ELF-1 (cell line): ENCODE data around the gene MPPED2.

Source experiments
- DNase-seq: peaks from one replicate; pipeline ENCODE4 v3.0.0-alpha.2; 2016; ENCODE audit warnings: low read depth, low spot score

MPPED2 gene

GRCh38 chr11:30454111-30454510 is 132.0 kb downstream of the MPPED2 start:
- DNase-seq: no peak

DNA sequence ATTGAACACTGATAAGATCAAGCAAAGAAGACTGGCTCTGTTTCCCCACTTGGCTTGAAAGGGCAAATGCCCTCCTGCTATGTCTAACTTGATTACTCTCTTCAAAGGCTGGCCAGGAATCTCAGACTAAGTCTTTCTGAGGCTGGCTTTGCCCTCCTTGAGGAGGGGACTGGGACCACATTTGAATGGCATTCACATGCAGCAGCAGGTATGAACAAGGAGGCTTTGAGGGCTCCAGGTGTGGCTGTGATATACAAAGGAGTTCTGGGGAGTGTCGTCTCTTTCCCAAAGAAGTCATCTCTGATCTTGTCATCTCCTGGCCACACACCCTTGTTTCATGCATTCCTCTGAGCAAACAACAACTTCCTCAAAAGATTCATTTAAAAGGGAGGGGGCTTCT is 132.4 kb downstream of the MPPED2 start:
- peak; percentile 5 for DNase-seq

- DNase-seq: no peak
Observed at GRCh38 chr11:30452842-30453241, 133.3 kb downstream of the MPPED2 start.

GRCh38 chr11:30452114-30452513 is 134.0 kb downstream of the MPPED2 start:
- DNase-seq: peak; percentile 14

- no peak for DNase-seq
Observed at GRCh38 chr11:30451626-30452025, 134.5 kb downstream of the MPPED2 start.

DNA sequence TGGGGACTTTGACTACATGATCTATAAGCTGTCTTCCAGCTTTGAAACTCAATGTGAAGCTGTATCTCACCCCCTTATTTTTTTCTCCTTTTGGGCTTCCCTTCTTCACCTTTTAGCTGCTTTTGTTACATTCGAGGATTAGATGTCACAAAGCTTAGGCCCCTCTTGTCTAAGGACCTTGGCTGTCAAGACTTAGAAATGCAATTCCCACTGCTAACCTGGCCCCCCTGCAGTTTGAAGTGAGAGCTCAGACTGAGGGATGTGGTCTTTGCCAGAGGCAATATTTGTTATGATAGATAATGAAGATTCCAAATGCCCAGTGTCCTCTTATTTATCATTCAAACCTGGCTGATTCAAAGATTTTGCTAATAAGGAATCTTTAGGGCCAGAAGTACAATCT is 135.0 kb downstream of the MPPED2 start:
- peak; percentile 6 for DNase-seq

DNA sequence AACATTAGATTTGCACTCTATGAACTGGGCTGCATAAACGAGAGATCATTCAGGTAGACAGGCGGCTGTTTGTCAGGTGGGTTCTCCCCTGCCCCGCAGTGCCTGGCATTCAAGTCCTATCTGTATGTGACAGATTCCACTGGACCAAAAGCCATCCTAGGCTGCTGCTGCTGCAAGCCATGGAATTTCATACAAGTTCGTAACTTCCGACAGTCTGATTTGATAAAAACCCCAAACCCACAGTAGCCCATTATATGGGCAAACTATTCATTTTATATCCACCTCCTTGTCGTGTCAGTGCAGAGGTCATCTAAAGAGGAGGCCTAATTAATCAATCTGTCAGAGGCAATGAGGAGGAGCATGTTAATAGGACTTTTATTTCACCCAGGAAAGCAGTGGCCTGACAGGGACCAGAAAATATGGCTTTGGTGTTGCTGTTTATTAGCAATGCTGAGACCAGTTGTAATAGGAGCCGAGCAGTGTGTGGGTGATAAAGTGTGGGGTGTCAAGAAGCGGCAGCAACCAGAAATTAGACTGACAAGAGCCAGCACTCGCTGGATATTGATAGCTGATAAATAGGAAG is 139.0 kb downstream of the MPPED2 start:
- DNase-seq: no peak

GRCh38 chr11:30446520-30446919 is 139.6 kb downstream of the MPPED2 start:
- no peak for DNase-seq

DNA sequence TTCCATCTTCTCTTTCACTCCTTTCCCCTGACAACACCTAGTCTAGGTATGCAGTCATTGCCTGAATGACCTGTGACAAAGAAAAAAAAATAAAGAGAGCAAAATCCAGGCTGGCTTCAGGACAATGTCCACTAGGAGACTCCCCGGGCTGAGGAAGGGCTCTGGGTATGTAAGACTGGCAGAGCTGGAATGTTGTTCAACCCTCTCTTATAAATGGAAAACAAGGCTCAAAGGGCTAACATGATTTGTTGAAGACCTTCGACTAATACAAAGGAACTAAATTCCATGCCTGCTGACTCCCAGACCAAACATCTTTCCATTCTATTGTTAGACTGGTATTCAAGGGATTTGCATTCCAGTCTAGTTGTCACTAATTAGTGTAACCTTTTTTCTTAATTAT is 141.1 kb downstream of the MPPED2 start:
- DNase-seq: peak; percentile 33

DNA sequence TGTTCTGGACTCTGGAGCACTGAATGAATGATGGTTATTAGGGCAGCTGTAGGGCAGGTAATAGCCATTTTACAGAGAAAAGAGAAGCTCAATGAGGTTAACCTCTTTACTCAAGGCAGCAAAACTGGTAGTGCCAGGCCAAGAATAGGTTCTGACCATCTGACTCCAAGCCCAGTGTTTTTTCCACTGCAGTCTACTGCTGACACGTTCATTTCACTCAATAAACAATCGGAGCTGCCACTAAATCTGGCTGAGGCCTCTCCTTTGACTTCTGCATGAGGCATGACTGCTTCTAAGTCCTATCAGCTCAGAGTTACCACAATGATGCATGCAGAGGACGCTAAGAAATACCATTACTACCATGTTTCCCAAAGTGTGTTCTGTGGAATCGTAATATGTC is 145.6 kb downstream of the MPPED2 start:
- no peak for DNase-seq

GRCh38 chr11:30436801-30437200 is 149.4 kb downstream of the MPPED2 start:
- no peak for DNase-seq

- no peak for DNase-seq
Observed at GRCh38 chr11:30435488-30435887, 150.7 kb downstream of the MPPED2 start.

DNA sequence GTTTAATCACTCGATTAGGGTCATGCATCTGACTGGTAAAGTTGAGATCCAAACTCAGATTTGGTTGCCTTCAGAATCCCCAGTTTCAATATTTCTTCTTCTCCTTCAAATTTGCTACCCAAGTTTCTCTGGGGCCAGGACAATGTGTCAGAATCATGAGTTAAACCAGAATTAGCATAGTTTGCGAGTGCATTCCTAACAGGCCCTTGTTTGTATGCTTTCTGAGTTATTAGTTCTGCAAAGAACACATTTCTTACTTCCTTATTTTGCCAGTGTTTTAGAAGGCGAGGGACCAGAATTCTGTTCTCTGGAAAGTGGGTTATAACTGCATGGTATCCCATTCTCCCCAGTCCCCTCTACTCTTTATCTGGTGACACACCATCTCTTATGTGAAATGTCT is 151.3 kb downstream of the MPPED2 start:
- no peak for DNase-seq

GRCh38 chr11:30433831-30434230 is 152.3 kb downstream of the MPPED2 start:
- DNase-seq: no peak

DNA sequence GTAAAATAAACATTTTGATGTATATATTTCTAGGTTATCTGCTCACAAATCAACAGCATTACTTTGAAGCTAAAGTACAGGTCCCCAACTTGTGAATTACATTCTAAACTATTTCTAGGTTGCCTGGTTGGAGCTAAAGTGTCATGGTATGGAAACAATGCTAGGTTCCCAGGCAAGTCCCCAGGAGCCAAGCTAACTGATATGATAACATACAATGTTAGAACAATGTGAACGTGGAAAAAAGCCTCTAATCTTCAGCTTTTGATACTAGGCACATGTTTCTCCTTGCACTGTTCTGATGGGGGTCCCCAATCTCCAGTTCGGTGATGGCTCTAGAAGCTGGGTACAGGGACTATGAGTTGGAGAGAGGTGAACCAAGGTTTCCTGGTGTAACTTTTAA is 153.4 kb downstream of the MPPED2 start:
- DNase-seq: no peak

DNA sequence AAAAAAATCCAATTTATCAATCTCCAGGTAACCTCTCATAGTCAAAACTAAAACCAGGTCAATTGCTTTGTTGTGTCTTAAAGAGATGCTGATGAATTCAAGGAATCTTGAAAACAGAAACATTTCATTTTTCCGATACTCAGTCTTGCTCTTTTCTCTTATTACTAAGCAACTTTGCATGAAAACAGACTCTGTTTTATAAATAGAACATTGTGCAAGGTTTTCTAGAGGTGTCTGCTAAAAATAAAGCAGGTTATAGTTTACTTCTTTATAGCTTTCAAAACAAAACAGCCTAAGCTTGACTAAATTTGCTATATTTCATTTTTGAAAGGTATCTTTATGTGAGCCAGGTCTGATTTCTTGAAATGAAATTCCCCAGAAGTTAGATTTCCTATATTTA is 154.0 kb downstream of the MPPED2 start:
- DNase-seq: no peak

DNA sequence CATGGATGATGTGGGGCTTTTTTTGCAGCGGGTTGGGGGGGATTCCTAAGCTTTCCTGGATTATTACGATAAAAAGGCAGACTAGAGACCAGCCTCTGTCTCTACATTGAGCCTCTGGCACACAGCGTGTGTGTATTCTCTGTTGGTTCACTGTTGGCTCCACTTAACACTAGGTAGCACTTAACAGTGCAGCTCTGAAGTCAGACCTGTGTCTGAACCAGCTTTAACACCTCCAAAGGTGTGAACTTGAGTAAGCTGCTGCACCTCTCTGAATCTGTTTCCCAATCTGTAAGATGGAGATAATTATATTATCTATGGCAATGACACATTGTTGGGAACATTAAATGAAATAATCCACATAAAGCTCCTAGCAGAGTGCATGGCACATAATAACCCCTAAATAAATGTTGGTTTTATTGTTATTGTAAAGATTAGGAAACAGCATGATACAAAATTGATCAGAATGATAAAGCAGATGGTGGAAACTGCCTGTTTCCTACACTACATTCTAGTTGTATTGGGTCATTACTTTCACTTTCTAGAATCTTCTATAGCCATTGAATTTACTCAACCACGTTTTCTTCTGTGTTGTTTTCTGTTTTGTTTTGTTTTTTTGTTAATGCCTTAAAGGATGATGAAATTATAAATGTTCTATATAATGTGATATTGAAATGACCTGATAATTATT is 154.9 kb downstream of the MPPED2 start:
- DNase-seq: no peak

GRCh38 chr11:30429550-30429949 is 156.6 kb downstream of the MPPED2 start:
- DNase-seq: no peak

DNA sequence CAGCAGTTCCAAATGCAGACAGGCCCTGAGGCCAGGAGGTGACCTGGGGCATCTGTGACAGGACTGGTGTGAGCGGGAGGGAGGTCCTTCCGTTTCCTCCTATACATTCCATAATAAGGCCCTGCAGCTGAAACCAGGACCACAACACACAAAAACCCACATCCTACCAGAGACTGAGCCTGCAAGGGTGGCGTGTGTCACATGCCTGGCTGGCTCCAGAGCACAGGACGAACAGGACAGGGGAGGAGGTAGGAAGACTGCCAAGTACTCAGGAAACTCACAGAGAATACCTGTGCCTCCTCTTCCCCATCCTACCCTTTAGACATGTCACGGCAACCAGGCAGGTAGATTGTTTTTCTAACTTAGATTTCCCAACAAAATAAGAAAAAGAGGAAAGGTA is 159.4 kb downstream of the MPPED2 start:
- no peak for DNase-seq

DNA sequence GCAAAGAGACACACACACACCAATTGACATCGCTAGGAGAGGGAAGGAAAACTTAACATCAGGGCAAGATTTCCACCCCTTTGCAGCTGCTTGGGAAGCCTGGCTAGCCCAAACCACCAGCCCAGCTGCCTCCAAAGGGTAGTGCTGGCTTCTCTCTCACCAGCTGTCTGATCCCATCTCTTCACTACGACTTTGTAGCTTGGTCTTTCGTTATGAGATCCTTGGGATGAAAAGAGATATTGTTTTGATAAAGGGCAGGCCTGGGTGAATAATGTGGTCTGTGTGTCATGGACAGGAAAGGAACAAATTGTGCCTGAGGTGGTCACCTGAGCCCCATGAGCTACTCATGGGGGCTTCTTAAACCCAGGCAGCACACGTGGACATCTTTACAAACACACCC is 161.3 kb downstream of the MPPED2 start:
- DNase-seq: no peak

GRCh38 chr11:30424321-30424720 is 161.8 kb downstream of the MPPED2 start:
- DNase-seq: no peak

- DNase-seq: no peak
Observed at GRCh38 chr11:30423886-30424285, 162.3 kb downstream of the MPPED2 start.

GRCh38 chr11:30423279-30423648 is 162.9 kb downstream of the MPPED2 start:
- DNase-seq: no peak
